ENCODE data around the gene NAB2. TPM values are rescaled to one million over a fixed set of nuclear protein-coding genes. Genes with fewer than 3 reads are reported as not detected.
A peak's percentile ranks its signal among the peaks of the same experiment; 100 is the strongest.

NAB2 gene
- total RNA-seq, 2 donors from 2014 or later = 30.7 to 31.0 TPM

- H3K27ac Mint-ChIP-seq = no peak overlapping the region
- H3K36me3 Mint-ChIP-seq (ENCODE audit: insufficient read depth in 2 of 2) = peaks cover 10 to 30% of the 10 kb centered on the region in 2 donors
- ATAC-seq (replicated peaks in 1 of 2) (no peak), DNase-seq (no peak)
- H3K4me1 Mint-ChIP-seq (ENCODE audit: low read depth) = peaks cover 39% of the 10 kb centered on the region
- H3K27me3 Mint-ChIP-seq (ENCODE audit: low read depth) = no peaks in the 10 kb centered on the region
- no peak overlapping the region for H3K4me3 Mint-ChIP-seq
- H3K9me3 Mint-ChIP-seq = no peaks in the 10 kb centered on the region
Measured at GRCh38 chr12:57099766-57100165, 10.9 kb downstream of the NAB2 start.

DNA sequence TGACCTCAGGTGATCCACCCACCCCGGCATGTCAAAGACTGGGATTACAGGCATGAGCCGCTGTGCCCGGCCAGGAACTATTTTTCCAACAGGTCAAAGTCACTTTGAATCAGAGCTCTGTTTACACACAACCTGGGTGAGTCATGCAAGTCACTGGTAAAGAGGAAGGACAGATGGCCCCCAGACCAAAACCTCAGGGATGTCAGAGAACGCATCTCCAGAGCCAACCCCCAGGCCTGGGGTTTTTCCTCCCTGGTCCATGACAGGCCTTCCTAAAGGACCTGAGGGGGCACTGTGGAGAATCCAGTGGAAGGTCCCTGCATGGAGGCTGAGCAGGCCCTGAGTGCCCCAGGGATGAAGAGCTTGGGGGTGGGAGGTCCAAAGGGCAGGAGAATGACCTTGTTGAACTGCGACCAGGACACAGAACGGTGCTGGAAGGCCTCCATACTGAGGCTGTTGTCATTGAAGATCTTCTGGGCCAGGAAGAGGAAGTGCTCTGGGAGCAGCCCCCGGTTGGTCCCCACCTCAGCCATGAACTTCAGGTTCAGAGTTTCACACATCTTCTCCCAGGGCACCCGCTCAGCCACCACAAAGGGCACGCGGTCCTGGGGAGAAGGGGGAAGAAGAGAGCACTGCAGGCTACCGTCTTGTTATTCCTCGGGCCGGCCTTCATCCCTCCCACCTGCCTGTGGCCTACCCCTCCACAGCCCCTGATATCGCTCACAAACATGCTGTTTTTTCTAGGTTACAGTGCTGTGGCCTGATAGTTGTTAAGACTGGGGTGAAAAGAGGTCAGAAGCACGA, 13.2 kb downstream of the NAB2 start:
- peaks cover 10 to 36% of the 10 kb centered on the region in 2 donors for H3K36me3 Mint-ChIP-seq (ENCODE audit: insufficient read depth in 2 of 2)
- H3K27me3 Mint-ChIP-seq (ENCODE audit: low read depth) = no peaks in the 10 kb centered on the region
- H3K27ac Mint-ChIP-seq = peak overlapping the region; percentile 48
- H3K4me1 Mint-ChIP-seq (ENCODE audit: low read depth) = peaks cover 50% of the 10 kb centered on the region
- DNase-seq (no peak), ATAC-seq (replicated peaks in 1 of 2) (no peak)
- H3K9me3 Mint-ChIP-seq = no peaks in the 10 kb centered on the region
- no peak overlapping the region for H3K4me3 Mint-ChIP-seq

GRCh38 chr12:57103856-57104255, 14.9 kb downstream of the NAB2 start:
- Mint-ChIP-seq H3K9me3 (no peaks in the 10 kb centered on the region), H3K27me3 (ENCODE audit: low read depth) (no peaks in the 10 kb centered on the region), H3K4me3 (no peak overlapping the region), H3K36me3 (ENCODE audit: insufficient read depth in 2 of 2) (peaks cover 13 to 47% of the 10 kb centered on the region in 2 donors), H3K4me1 (ENCODE audit: low read depth) (peaks cover 63% of the 10 kb centered on the region), H3K27ac (peak overlapping the region; percentile 84)
- no peak for DNase-seq
- no peak for ATAC-seq (replicated peaks in 1 of 2)

DNA sequence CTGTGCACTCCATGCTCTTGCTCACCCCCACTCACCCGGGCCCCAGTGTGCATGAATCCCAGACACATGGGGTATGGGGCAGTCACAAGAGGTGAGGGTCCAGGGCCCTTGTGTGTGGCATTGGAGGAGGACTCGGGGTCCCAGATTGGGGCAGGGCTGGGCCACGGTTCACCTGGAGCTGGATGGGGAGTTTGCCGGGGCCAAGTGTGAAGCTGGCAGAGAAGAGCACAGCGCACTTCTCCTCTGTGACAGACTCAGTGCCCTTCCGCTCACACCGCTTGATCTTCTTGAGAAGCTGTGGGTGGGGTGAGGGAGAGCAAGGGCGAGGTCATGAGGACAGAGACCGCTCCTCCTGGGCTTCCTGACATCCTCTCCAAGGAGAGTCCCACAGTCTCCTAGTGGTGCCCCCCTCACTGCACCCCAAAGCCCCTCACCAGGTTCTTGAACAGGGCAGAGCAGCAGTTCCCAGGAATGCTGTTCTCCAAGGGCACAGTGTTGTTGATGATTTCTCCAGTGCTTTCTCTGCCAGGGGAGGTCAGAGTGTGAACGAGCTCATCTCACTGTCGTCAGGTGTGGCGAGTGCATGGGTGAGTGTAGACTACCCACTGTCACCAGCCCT, 15.5 kb downstream of the NAB2 start:
- no peak overlapping the region for H3K27ac Mint-ChIP-seq
- H3K4me3 Mint-ChIP-seq = no peak overlapping the region
- no peak for ATAC-seq (replicated peaks in 1 of 2)
- H3K36me3 Mint-ChIP-seq (ENCODE audit: insufficient read depth in 2 of 2) = peaks cover 12 to 42% of the 10 kb centered on the region in 2 donors
- peaks cover 66% of the 10 kb centered on the region for H3K4me1 Mint-ChIP-seq (ENCODE audit: low read depth)
- H3K27me3 Mint-ChIP-seq (ENCODE audit: low read depth) = no peaks in the 10 kb centered on the region
- no peak for DNase-seq
- no peaks in the 10 kb centered on the region for H3K9me3 Mint-ChIP-seq

- no peak overlapping the region for H3K4me3 Mint-ChIP-seq
- H3K27ac Mint-ChIP-seq = no peak overlapping the region
- no peaks in the 10 kb centered on the region for H3K27me3 Mint-ChIP-seq (ENCODE audit: low read depth)
- ATAC-seq (replicated peaks in 1 of 2) (no peak), DNase-seq (no peak)
- H3K4me1 Mint-ChIP-seq (ENCODE audit: low read depth) = peaks cover 74% of the 10 kb centered on the region
- H3K9me3 Mint-ChIP-seq = no peaks in the 10 kb centered on the region
- H3K36me3 Mint-ChIP-seq (ENCODE audit: insufficient read depth in 2 of 2) = peaks cover 11 to 37% of the 10 kb centered on the region in 2 donors
Measured at GRCh38 chr12:57105011-57105753, 16.3 kb downstream of the NAB2 start.

- DNase-seq = no peak
- peaks cover 12 to 38% of the 10 kb centered on the region in 2 donors for H3K36me3 Mint-ChIP-seq (ENCODE audit: insufficient read depth in 2 of 2)
- no peaks in the 10 kb centered on the region for H3K9me3 Mint-ChIP-seq
- H3K4me3 Mint-ChIP-seq = no peak overlapping the region
- H3K4me1 Mint-ChIP-seq (ENCODE audit: low read depth) = peaks cover 76% of the 10 kb centered on the region
- peak overlapping the region; percentile 29 for H3K27ac Mint-ChIP-seq
- no peaks in the 10 kb centered on the region for H3K27me3 Mint-ChIP-seq (ENCODE audit: low read depth)
- no peak for ATAC-seq (replicated peaks in 1 of 2)
Measured at GRCh38 chr12:57106021-57106708, 17.3 kb downstream of the NAB2 start.

GRCh38 chr12:57107456-57108155, 18.7 kb downstream of the NAB2 start:
- Mint-ChIP-seq H3K4me3 (peak overlapping the region; percentile 36), H3K36me3 (ENCODE audit: insufficient read depth in 2 of 2) (peaks cover 16 to 38% of the 10 kb centered on the region in 2 donors), H3K9me3 (no peaks in the 10 kb centered on the region), H3K27me3 (ENCODE audit: low read depth) (no peaks in the 10 kb centered on the region), H3K27ac (peak overlapping the region; percentile 68), H3K4me1 (ENCODE audit: low read depth) (peaks cover 77% of the 10 kb centered on the region)
- no peak for DNase-seq
- ATAC-seq (replicated peaks in 1 of 2) = no peak

- Mint-ChIP-seq H3K4me1 (ENCODE audit: low read depth) (peaks cover 73% of the 10 kb centered on the region), H3K27ac (peak overlapping the region; percentile 83), H3K9me3 (no peaks in the 10 kb centered on the region), H3K27me3 (ENCODE audit: low read depth) (no peaks in the 10 kb centered on the region), H3K4me3 (peak overlapping the region; percentile 82 to 95), H3K36me3 (ENCODE audit: insufficient read depth in 2 of 2) (peaks cover 13 to 31% of the 10 kb centered on the region in 2 donors)
- no peak for ATAC-seq (replicated peaks in 1 of 2)
- DNase-seq = no peak
Measured at GRCh38 chr12:57109207-57110103, 20.5 kb downstream of the NAB2 start.

GRCh38 chr12:57110104-57111030, 21.5 kb downstream of the NAB2 start:
- peak overlapping the region; percentile 82 to 95 for H3K4me3 Mint-ChIP-seq
- H3K4me1 Mint-ChIP-seq (ENCODE audit: low read depth) = peaks cover 64% of the 10 kb centered on the region
- peak overlapping the region; percentile 83 for H3K27ac Mint-ChIP-seq
- DNase-seq (peak; percentile 67 to 76), ATAC-seq (replicated peaks in 1 of 2) (peak; percentile 32 to 33)
- no peaks in the 10 kb centered on the region for H3K9me3 Mint-ChIP-seq
- no peaks in the 10 kb centered on the region for H3K27me3 Mint-ChIP-seq (ENCODE audit: low read depth)
- peaks cover 13 to 25% of the 10 kb centered on the region in 2 donors for H3K36me3 Mint-ChIP-seq (ENCODE audit: insufficient read depth in 2 of 2)

- peak; percentile 83 for DNase-seq
- Mint-ChIP-seq H3K9me3 (no peaks in the 10 kb centered on the region), H3K27ac (peak within 1 kb of the TSS; percentile 76), H3K36me3 (ENCODE audit: insufficient read depth in 2 of 2) (peaks cover 13 to 22% of the 10 kb centered on the region in 2 donors), H3K4me3 (peak within 1 kb of the TSS; percentile 82 to 95), H3K27me3 (ENCODE audit: low read depth) (no peaks in the 10 kb centered on the region), H3K4me1 (ENCODE audit: low read depth) (peaks cover 56% of the 10 kb centered on the region)
- peak; percentile 70 to 76 for ATAC-seq (replicated peaks in 1 of 2)
Measured at GRCh38 chr12:57111031-57111734, 22.3 kb downstream of the NAB2 start, which contains the start of gene STAT6. STAT6 (minus strand) TSS chr12:57111362; CDS start chr12:57108278, 3,084 bp downstream.
